Measurements from ENCODE around the gene MAB21L3. TPM values are rescaled to one million over a fixed set of nuclear protein-coding genes. Genes with fewer than 3 reads are reported as not detected.

The MAB21L3 gene
- total RNA-seq, 1 donor: 0.36 TPM

DNA sequence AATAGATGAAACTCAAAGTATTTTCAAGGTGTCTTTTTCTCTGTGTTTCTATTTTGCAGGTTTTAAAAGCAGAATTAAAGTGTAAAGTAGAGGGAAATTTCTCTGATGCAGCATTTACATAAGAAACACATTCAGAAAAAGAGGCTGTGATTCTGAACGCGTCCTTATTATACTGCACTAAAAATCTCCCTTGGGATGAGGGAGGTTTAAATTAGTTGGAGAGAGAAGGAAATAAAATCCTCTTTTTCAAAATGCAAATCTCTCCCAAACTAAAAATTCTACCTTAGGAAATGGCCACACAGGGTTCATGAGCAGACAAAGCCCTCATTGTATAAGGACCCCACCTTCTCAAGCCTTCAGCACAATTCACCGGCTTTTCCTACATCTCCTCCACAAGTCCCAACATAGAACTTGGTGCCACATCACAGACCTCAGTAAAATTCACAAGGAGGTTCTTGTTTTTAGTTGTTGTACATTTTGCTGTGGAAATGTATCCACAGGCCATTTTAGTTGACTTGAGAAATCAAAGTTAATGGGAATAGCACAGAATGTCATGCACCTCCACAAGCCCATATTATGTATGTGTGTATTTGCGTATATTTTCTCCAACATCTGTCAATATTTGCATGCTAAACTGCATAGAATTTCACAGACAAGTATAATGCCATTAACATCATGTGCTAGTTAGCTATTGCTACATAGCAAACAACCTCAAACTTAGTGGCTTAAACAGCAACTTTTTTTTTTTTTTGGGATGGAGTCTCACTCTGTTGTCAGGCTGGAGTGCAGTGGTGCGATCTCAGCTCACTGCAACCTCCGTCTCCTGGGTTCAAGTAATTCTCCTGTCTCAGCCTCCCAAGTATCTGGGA lies 59.8 kb downstream of the MAB21L3 start:
- no peaks in the 10 kb centered on the region for H3K79me2 ChIP-seq (ENCODE audit: insufficient read depth, low read length)
- no peak overlapping the region for H3K4me2 ChIP-seq (ENCODE audit: insufficient read depth, low read length)
- H2AFZ ChIP-seq (ENCODE audit: low read length): no peak overlapping the region
- no peaks in the 10 kb centered on the region for H3K36me3 ChIP-seq (ENCODE audit: insufficient read depth, low read length)
- DNase-seq (ENCODE audit: insufficient read length, low spot score, missing footprints): no peak
- H3K4me1 ChIP-seq (ENCODE audit: insufficient read depth, low read length): no peaks in the 10 kb centered on the region
- no peaks in the 10 kb centered on the region for H4K20me1 ChIP-seq (ENCODE audit: insufficient read depth, low read length)
- peaks cover 23% of the 10 kb centered on the region for H3K27me3 ChIP-seq (ENCODE audit: insufficient read depth, low read length)
- no peak overlapping the region for H3K27ac ChIP-seq (ENCODE audit: low read depth, low read length)
- no peaks in the 10 kb centered on the region for H3K9me3 ChIP-seq (ENCODE audit: low read depth, low read length)
- no peak overlapping the region for H3K4me3 ChIP-seq (ENCODE audit: insufficient read depth, low read length)
- TF ChIP-seq, protein P1, sequence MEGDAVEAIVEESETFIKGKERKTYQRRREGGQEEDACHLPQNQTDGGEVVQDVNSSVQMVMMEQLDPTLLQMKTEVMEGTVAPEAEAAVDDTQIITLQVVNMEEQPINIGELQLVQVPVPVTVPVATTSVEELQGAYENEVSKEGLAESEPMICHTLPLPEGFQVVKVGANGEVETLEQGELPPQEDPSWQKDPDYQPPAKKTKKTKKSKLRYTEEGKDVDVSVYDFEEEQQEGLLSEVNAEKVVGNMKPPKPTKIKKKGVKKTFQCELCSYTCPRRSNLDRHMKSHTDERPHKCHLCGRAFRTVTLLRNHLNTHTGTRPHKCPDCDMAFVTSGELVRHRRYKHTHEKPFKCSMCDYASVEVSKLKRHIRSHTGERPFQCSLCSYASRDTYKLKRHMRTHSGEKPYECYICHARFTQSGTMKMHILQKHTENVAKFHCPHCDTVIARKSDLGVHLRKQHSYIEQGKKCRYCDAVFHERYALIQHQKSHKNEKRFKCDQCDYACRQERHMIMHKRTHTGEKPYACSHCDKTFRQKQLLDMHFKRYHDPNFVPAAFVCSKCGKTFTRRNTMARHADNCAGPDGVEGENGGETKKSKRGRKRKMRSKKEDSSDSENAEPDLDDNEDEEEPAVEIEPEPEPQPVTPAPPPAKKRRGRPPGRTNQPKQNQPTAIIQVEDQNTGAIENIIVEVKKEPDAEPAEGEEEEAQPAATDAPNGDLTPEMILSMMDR (IDR thresholded peaks at IDR 0.05; ENCODE audit: extremely low read depth, low read depth, low read length): no peak

DNA sequence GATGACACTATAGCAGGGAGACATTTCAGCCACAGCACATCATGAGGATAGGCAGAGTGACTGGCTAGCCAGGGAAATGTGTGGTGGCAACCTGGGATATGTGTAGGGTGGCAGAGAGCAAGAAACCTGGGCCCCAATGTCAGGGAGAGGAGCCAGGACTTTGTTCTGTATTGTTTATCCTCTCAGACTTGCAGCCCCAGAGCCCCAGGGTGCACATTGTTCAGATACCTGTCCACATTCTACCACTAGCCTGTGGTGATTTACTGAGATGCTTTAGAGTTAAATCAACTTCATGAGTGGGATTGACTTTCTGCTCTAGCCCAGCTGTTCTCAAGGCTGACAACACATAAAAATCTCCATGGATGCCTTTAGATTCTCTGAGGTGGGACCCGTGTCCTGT lies 61.5 kb downstream of the MAB21L3 start:
- H3K4me3 ChIP-seq (ENCODE audit: insufficient read depth, low read length): no peak overlapping the region
- no peak overlapping the region for H2AFZ ChIP-seq (ENCODE audit: low read length)
- no peaks in the 10 kb centered on the region for H3K4me1 ChIP-seq (ENCODE audit: insufficient read depth, low read length)
- H3K36me3 ChIP-seq (ENCODE audit: insufficient read depth, low read length): no peaks in the 10 kb centered on the region
- DNase-seq (ENCODE audit: insufficient read length, low spot score, missing footprints): no peak
- TF ChIP-seq, protein P1 (IDR thresholded peaks at IDR 0.05; ENCODE audit: extremely low read depth, low read depth, low read length): no peak
- H3K79me2 ChIP-seq (ENCODE audit: insufficient read depth, low read length): no peaks in the 10 kb centered on the region
- H3K9me3 ChIP-seq (ENCODE audit: low read depth, low read length): no peaks in the 10 kb centered on the region
- H3K27me3 ChIP-seq (ENCODE audit: insufficient read depth, low read length): peaks cover 26% of the 10 kb centered on the region
- no peak overlapping the region for H3K4me2 ChIP-seq (ENCODE audit: insufficient read depth, low read length)
- no peaks in the 10 kb centered on the region for H4K20me1 ChIP-seq (ENCODE audit: insufficient read depth, low read length)
- no peak overlapping the region for H3K27ac ChIP-seq (ENCODE audit: low read depth, low read length)

DNA sequence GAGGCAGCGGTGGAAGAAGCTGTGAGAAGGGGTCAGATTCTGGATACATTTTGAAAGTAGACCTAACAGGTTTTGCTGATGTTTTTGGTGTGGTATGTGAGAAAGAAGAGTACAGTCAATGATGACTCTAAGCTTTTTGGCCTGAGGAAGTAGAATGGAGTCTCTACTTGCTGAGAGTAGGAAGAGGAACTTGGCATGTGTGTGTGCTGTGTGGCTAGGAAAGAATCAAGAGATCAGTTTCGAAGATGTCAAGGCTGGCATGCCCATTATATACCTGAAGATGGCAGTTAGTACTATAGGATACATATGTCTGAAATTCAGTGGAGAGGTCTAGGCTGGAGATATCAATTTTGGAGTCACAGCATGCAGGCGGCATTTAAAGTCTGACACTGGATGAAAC lies 64.4 kb downstream of the MAB21L3 start:
- no peaks in the 10 kb centered on the region for H3K79me2 ChIP-seq (ENCODE audit: insufficient read depth, low read length)
- no peak for DNase-seq (ENCODE audit: insufficient read length, low spot score, missing footprints)
- TF ChIP-seq, protein P1 (IDR thresholded peaks at IDR 0.05; ENCODE audit: extremely low read depth, low read depth, low read length): no peak

DNA sequence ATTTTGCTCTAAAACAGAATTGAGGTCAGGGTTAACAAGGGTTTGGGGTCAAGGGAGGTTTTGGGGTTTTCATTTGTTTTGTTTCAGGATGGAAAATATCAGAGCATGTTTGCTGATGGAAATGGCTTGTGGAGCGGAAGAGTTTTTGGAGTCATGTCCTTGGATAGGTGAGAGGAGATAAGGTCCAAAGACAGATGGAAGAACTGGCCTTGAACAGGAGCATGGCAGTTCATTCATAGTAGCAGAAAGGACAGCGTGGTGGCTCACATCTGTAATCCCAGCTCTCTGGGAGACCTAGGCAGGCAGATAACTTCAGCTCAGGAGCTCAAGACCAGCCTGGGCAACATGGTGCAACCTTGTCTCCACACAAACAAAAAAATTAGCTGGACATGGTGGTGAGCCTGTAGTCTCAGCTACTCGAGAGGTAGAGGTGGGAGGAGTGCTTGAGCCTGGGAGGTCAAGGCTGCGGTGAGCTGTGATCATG lies 65.1 kb downstream of the MAB21L3 start:
- peaks cover 17% of the 10 kb centered on the region for H3K27me3 ChIP-seq (ENCODE audit: insufficient read depth, low read length)
- H3K4me1 ChIP-seq (ENCODE audit: insufficient read depth, low read length): no peaks in the 10 kb centered on the region
- no peak overlapping the region for H3K4me3 ChIP-seq (ENCODE audit: insufficient read depth, low read length)
- H3K36me3 ChIP-seq (ENCODE audit: insufficient read depth, low read length): no peaks in the 10 kb centered on the region
- H2AFZ ChIP-seq (ENCODE audit: low read length): no peak overlapping the region
- H3K27ac ChIP-seq (ENCODE audit: low read depth, low read length): no peak overlapping the region
- H3K4me2 ChIP-seq (ENCODE audit: insufficient read depth, low read length): no peak overlapping the region
- no peaks in the 10 kb centered on the region for H3K9me3 ChIP-seq (ENCODE audit: low read depth, low read length)
- H3K79me2 ChIP-seq (ENCODE audit: insufficient read depth, low read length): no peaks in the 10 kb centered on the region
- TF ChIP-seq, protein P1 (IDR thresholded peaks at IDR 0.05; ENCODE audit: extremely low read depth, low read depth, low read length): no peak
- H4K20me1 ChIP-seq (ENCODE audit: insufficient read depth, low read length): no peaks in the 10 kb centered on the region
- DNase-seq (ENCODE audit: insufficient read length, low spot score, missing footprints): no peak

More for the DNA sequence above, 64.4 kb downstream of the MAB21L3 start:
- Histone ChIP-seq H3K4me2 (ENCODE audit: insufficient read depth, low read length) (no peak overlapping the region), H3K27ac (ENCODE audit: low read depth, low read length) (no peak overlapping the region), H3K36me3 (ENCODE audit: insufficient read depth, low read length) (no peaks in the 10 kb centered on the region), H3K9me3 (ENCODE audit: low read depth, low read length) (no peaks in the 10 kb centered on the region), H3K4me3 (ENCODE audit: insufficient read depth, low read length) (no peak overlapping the region), H2AFZ (ENCODE audit: low read length) (no peak overlapping the region), H4K20me1 (ENCODE audit: insufficient read depth, low read length) (no peaks in the 10 kb centered on the region), H3K27me3 (ENCODE audit: insufficient read depth, low read length) (peaks cover 23% of the 10 kb centered on the region), H3K4me1 (ENCODE audit: insufficient read depth, low read length) (no peaks in the 10 kb centered on the region)

All from osteoblast (primary cell).